Measurements from ENCODE around the gene UBR3.

Gene UBR3

DNA sequence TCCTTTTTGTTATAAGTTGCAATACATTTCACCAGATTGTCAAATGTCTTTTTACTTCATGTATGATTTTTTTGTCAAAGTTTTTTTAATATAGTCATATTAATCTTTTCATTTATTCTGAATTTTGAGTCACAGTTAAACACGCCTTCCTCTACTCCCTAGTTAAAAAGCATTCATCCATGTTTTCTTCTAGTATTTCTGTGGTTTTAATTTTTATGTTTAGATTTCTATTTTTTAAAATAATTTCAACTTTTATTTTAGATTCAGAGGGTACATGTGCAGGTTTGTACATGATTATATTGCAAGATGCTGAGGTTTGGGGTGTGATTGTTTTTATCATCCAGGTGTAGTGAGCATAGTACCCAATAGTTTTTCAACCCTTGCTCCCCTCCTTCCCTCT lies 204.0 kb downstream of the UBR3 start:
- ChIA-PET CTCF (no interaction called here), POLR2A (no interaction called here)
- Histone ChIP-seq H3K36me3 (ENCODE audit: control insufficient read depth in 2 of 2, insufficient read depth in 1 of 2, low read length in 2 of 2) (peaks cover 0 to 22% of the 10 kb centered on the region in 2 experiments; a peak in 2 of 3 replicates), H3K4me1 (ENCODE audit: control insufficient read depth, insufficient read depth, low read length) (no peaks in the 10 kb centered on the region), H3K27ac (ENCODE audit: extremely low read depth, low read depth, low read length) (no peak overlapping the region), H3K4me3 (ENCODE audit: low read depth, low read length) (no peak overlapping the region), H3K9me3 (ENCODE audit: control insufficient read depth, insufficient read depth, low read depth, low read length) (no peaks in the 10 kb centered on the region)
- TF ChIP-seq, protein P1, sequence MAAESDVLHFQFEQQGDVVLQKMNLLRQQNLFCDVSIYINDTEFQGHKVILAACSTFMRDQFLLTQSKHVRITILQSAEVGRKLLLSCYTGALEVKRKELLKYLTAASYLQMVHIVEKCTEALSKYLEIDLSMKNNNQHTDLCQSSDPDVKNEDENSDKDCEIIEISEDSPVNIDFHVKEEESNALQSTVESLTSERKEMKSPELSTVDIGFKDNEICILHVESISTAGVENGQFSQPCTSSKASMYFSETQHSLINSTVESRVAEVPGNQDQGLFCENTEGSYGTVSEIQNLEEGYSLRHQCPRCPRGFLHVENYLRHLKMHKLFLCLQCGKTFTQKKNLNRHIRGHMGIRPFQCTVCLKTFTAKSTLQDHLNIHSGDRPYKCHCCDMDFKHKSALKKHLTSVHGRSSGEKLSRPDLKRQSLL (tag by site-specific recombination; IDR thresholded peaks at IDR 0.05), result no peak
- TF ChIP-seq ZNF677 (tag by site-specific recombination; IDR thresholded peaks at IDR 0.05), result no peak
- no peak for TF ChIP-seq ZNF544 (tag by site-specific recombination; IDR thresholded peaks at IDR 0.05)
- no peak for TF ChIP-seq ZBTB1 (tag by site-specific recombination; IDR thresholded peaks at IDR 0.05)
- TF ChIP-seq ZNF473 (tag by site-specific recombination; IDR thresholded peaks at IDR 0.05), result no peak
- no peak for TF ChIP-seq PRDM1 (tag by site-specific recombination; IDR thresholded peaks at IDR 0.05)
- no peak for TF ChIP-seq MZF1 (tag by site-specific recombination; IDR thresholded peaks at IDR 0.05; ENCODE audit: borderline replicate concordance)
- no peak for TF ChIP-seq ZNF394 (tag by site-specific recombination; IDR thresholded peaks at IDR 0.05; ENCODE audit: borderline replicate concordance)
- TF ChIP-seq, protein P2, sequence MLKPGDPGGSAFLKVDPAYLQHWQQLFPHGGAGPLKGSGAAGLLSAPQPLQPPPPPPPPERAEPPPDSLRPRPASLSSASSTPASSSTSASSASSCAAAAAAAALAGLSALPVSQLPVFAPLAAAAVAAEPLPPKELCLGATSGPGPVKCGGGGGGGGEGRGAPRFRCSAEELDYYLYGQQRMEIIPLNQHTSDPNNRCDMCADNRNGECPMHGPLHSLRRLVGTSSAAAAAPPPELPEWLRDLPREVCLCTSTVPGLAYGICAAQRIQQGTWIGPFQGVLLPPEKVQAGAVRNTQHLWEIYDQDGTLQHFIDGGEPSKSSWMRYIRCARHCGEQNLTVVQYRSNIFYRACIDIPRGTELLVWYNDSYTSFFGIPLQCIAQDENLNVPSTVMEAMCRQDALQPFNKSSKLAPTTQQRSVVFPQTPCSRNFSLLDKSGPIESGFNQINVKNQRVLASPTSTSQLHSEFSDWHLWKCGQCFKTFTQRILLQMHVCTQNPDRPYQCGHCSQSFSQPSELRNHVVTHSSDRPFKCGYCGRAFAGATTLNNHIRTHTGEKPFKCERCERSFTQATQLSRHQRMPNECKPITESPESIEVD (tag by site-specific recombination; IDR thresholded peaks at IDR 0.05), result no peak

DNA sequence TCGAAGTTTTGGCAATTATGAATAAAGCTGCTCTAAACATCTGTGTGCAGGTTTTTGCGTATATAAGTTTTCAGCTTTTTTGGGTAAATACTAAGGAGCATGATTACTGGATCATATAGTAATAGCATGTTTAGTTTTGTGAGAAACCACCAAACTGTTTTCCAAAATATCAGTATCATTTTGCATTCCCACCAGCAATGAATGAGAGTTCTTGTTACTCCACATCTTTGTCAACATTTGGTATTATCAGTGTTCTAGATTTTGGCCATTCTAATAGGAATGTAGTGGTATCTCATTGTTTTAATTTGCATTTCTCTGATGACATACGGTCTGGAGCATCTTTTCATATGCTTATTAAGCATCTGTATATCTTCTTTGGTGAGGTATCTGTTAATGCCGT lies 207.3 kb downstream of the UBR3 start:
- Histone ChIP-seq H3K4me3 (ENCODE audit: low read depth, low read length) (no peak overlapping the region), H3K4me1 (ENCODE audit: control insufficient read depth, insufficient read depth, low read length) (no peaks in the 10 kb centered on the region), H3K9me3 (ENCODE audit: control insufficient read depth, insufficient read depth, low read depth, low read length) (no peaks in the 10 kb centered on the region), H3K36me3 (ENCODE audit: control insufficient read depth in 2 of 2, insufficient read depth in 1 of 2, low read length in 2 of 2) (peaks cover 0 to 14% of the 10 kb centered on the region in 2 experiments; a peak in 2 of 3 replicates), H3K27ac (ENCODE audit: extremely low read depth, low read depth, low read length) (no peak overlapping the region)
- ChIA-PET POLR2A (no interaction called here), CTCF (no interaction called here)
- TF ChIP-seq ZNF48 (tag by site-specific recombination; IDR thresholded peaks at IDR 0.05), result no peak
- no peak for TF ChIP-seq ZNF701 (tag by site-specific recombination; IDR thresholded peaks at IDR 0.05)
- TF ChIP-seq ZBTB20 (tag by site-specific recombination; IDR thresholded peaks at IDR 0.05), result no peak
- no peak for TF ChIP-seq ZNF350 (tag by site-specific recombination; IDR thresholded peaks at IDR 0.05)
- TF ChIP-seq EGR2 (tag by site-specific recombination; IDR thresholded peaks at IDR 0.05; ENCODE audit: low read depth), result no peak
- TF ChIP-seq, protein P3, sequence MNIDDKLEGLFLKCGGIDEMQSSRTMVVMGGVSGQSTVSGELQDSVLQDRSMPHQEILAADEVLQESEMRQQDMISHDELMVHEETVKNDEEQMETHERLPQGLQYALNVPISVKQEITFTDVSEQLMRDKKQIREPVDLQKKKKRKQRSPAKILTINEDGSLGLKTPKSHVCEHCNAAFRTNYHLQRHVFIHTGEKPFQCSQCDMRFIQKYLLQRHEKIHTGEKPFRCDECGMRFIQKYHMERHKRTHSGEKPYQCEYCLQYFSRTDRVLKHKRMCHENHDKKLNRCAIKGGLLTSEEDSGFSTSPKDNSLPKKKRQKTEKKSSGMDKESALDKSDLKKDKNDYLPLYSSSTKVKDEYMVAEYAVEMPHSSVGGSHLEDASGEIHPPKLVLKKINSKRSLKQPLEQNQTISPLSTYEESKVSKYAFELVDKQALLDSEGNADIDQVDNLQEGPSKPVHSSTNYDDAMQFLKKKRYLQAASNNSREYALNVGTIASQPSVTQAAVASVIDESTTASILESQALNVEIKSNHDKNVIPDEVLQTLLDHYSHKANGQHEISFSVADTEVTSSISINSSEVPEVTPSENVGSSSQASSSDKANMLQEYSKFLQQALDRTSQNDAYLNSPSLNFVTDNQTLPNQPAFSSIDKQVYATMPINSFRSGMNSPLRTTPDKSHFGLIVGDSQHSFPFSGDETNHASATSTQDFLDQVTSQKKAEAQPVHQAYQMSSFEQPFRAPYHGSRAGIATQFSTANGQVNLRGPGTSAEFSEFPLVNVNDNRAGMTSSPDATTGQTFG (tag by site-specific recombination; IDR thresholded peaks at IDR 0.05; ENCODE audit: borderline replicate concordance), result no peak
- TF ChIP-seq, protein P4, sequence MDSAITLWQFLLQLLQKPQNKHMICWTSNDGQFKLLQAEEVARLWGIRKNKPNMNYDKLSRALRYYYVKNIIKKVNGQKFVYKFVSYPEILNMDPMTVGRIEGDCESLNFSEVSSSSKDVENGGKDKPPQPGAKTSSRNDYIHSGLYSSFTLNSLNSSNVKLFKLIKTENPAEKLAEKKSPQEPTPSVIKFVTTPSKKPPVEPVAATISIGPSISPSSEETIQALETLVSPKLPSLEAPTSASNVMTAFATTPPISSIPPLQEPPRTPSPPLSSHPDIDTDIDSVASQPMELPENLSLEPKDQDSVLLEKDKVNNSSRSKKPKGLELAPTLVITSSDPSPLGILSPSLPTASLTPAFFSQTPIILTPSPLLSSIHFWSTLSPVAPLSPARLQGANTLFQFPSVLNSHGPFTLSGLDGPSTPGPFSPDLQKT (IDR thresholded peaks at IDR 0.05; ENCODE audit: borderline replicate concordance, low read depth, low read length), result no peak
- no peak for TF ChIP-seq ZNF747 (tag by site-specific recombination; IDR thresholded peaks at IDR 0.05)
- no peak for TF ChIP-seq REPIN1 (tag by site-specific recombination; IDR thresholded peaks at IDR 0.05; ENCODE audit: low read depth)
- no peak for TF ChIP-seq ZNF600 (tag by site-specific recombination; IDR thresholded peaks at IDR 0.05)
- TF ChIP-seq, protein P5, sequence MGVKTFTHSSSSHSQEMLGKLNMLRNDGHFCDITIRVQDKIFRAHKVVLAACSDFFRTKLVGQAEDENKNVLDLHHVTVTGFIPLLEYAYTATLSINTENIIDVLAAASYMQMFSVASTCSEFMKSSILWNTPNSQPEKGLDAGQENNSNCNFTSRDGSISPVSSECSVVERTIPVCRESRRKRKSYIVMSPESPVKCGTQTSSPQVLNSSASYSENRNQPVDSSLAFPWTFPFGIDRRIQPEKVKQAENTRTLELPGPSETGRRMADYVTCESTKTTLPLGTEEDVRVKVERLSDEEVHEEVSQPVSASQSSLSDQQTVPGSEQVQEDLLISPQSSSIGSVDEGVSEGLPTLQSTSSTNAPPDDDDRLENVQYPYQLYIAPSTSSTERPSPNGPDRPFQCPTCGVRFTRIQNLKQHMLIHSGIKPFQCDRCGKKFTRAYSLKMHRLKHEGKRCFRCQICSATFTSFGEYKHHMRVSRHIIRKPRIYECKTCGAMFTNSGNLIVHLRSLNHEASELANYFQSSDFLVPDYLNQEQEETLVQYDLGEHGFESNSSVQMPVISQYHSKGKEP (tag by site-specific recombination; IDR thresholded peaks at IDR 0.05), result no peak
- no peak for TF ChIP-seq ZNF302 (tag by site-specific recombination; IDR thresholded peaks at IDR 0.05; ENCODE audit: low read depth)
- no peak for TF ChIP-seq ZNF670 (tag by site-specific recombination; IDR thresholded peaks at IDR 0.05; ENCODE audit: low read depth)
- TF ChIP-seq, protein P6, sequence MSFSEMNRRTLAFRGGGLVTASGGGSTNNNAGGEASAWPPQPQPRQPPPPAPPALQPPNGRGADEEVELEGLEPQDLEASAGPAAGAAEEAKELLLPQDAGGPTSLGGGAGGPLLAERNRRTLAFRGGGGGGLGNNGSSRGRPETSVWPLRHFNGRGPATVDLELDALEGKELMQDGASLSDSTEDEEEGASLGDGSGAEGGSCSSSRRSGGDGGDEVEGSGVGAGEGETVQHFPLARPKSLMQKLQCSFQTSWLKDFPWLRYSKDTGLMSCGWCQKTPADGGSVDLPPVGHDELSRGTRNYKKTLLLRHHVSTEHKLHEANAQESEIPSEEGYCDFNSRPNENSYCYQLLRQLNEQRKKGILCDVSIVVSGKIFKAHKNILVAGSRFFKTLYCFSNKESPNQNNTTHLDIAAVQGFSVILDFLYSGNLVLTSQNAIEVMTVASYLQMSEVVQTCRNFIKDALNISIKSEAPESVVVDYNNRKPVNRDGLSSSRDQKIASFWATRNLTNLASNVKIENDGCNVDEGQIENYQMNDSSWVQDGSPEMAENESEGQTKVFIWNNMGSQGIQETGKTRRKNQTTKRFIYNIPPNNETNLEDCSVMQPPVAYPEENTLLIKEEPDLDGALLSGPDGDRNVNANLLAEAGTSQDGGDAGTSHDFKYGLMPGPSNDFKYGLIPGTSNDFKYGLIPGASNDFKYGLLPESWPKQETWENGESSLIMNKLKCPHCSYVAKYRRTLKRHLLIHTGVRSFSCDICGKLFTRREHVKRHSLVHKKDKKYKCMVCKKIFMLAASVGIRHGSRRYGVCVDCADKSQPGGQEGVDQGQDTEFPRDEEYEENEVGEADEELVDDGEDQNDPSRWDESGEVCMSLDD (tag by site-specific recombination; IDR thresholded peaks at IDR 0.05), result no peak
- no peak for TF ChIP-seq ZNF621 (tag by site-specific recombination; IDR thresholded peaks at IDR 0.05)
- no peak for TF ChIP-seq ZNF510 (tag by site-specific recombination; IDR thresholded peaks at IDR 0.05; ENCODE audit: insufficient replicate concordance)
- TF ChIP-seq FEZF1 (tag by site-specific recombination; IDR thresholded peaks at IDR 0.05), result no peak
